Neural progenitor cell (in vitro differentiated cells): ENCODE measurements around the gene INTS6L. TPM values are rescaled to one million over a fixed set of nuclear protein-coding genes. Genes with fewer than 3 reads are reported as not detected.

Source experiments
- DNase-seq: peaks from one replicate; pipeline ENCODE4 v3.0.0-alpha.2; 2016; ENCODE audit warnings: low spot score
- H2AFZ ChIP-seq: fragments of 200-600 bp; sonication (generic); replicated peaks from 2 replicates; pipeline ENCODE4 v1.6.1; 2016; ENCODE audit warnings: antibody characterized with exemption
- H3F3A ChIP-seq: fragments of 200-600 bp; sonication (generic); 2 replicates; pipeline ENCODE4 v1.6.1; 2016; ENCODE audit warnings: antibody characterized with exemption, low read depth
- H3K27ac ChIP-seq: fragments of 200-600 bp; sonication (generic); 2 replicates; pipeline ENCODE4 v1.5.1; 2016; ENCODE audit warnings: mild to moderate bottlenecking
- H3K27me3 ChIP-seq: fragments of 200-600 bp; sonication (generic); 2 replicates; pipeline ENCODE4 v1.6.1; 2016; ENCODE audit warnings: mild to moderate bottlenecking, moderate library complexity
- H3K36me3 ChIP-seq: fragments of 200-600 bp; sonication (generic); 2 replicates; pipeline ENCODE4 v1.5.1; 2016
- H3K4me1 ChIP-seq: fragments of 200-600 bp; sonication (generic); 2 replicates; pipeline ENCODE4 v1.6.1; 2016; ENCODE audit warnings: mixed run types
- H3K4me2 ChIP-seq: fragments of 200-600 bp; sonication (generic); 2 replicates; pipeline ENCODE4 v1.6.1; 2016
- H3K4me3 ChIP-seq: fragments of 200-600 bp; sonication (generic); 2 replicates; pipeline ENCODE4 v1.5.1; 2016
- H3K79me2 ChIP-seq: fragments of 200-600 bp; sonication (generic); 2 replicates; pipeline ENCODE4 v1.6.1; 2016; ENCODE audit warnings: low read depth
- H3K9ac ChIP-seq: fragments of 200-600 bp; sonication (generic); 2 replicates; pipeline ENCODE4 v1.6.1; 2016
- H3K9me3 ChIP-seq: fragments of 200-600 bp; sonication (generic); 2 replicates; pipeline ENCODE4 v1.5.1; 2016; ENCODE audit warnings: low read depth
- H4K20me1 ChIP-seq: fragments of 200-600 bp; sonication (generic); 2 replicates; pipeline ENCODE4 v1.6.1; 2016; ENCODE audit warnings: low read depth
- H3K27ac Mint-ChIP-seq: 3 replicates; pipeline ENCODE4 v1.8.0; 2021; ENCODE audit warnings: mixed read lengths
- H3K27me3 Mint-ChIP-seq: 2 replicates; pipeline ENCODE4 v1.8.0; 2022; ENCODE audit warnings: low read depth, mild to moderate bottlenecking, inconsistent platforms, moderate library complexity, mixed read lengths; ENCODE audit not compliant: insufficient read depth
- H3K36me3 Mint-ChIP-seq: 3 replicates; pipeline ENCODE4 v1.8.0; 2021; ENCODE audit warnings: mixed read lengths
- H3K4me1 Mint-ChIP-seq: 3 replicates; pipeline ENCODE4 v1.8.0; 2021; ENCODE audit warnings: mixed read lengths
- H3K4me3 Mint-ChIP-seq: 3 replicates; pipeline ENCODE4 v1.8.0; 2021; ENCODE audit warnings: mild to moderate bottlenecking, moderate library complexity, mixed read lengths
- H3K9me3 Mint-ChIP-seq: 3 replicates; pipeline ENCODE4 v1.8.0; 2020; ENCODE audit warnings: mixed read lengths
- EZH2 ChIP-seq: fragments of 200-600 bp; sonication (generic); IDR thresholded peaks from 2 replicates; pipeline ENCODE4 v1.6.1; 2017; ENCODE audit warnings: antibody characterized with exemption, mild to moderate bottlenecking, moderate library complexity
- EZH2phosphoT487 ChIP-seq: fragments of 200-600 bp; sonication (generic); IDR thresholded peaks from 2 replicates; pipeline ENCODE4 v1.6.1; 2017; ENCODE audit warnings: antibody characterized with exemption
- total RNA-seq: library from RNA; depleted of rRNA; stranded (reverse); fragments of >200 nt; gene quantifications from 2 replicates; pipeline ENCODE4 v1.2.3, GENCODE V29; 2015; ENCODE audit warnings: low replicate concordance
- TF ChIP-seq, protein P1 (sequence below): fragments of 200-600 bp; sonication (generic); IDR thresholded peaks from 2 replicates; pipeline ENCODE4 v1.5.1; 2017; ENCODE audit warnings: antibody characterized with exemption, mild to moderate bottlenecking

Gene INTS6L
- total RNA-seq, 1 donor from 2014 or later, result 18.3 TPM

GRCh38 chrX:135521405-135522131 lies 1.1 kb downstream of the INTS6L start:
- Mint-ChIP-seq H3K4me1 (peaks cover 20% of the 10 kb centered on the region), H3K27ac (peak overlapping the region; percentile 62), H3K9me3 (peaks cover 3% of the 10 kb centered on the region), H3K36me3 (peaks cover 2% of the 10 kb centered on the region), H3K4me3 (peak overlapping the region; percentile 97), H3K27me3 (peaks cover 3% of the 10 kb centered on the region)
- TF ChIP-seq EZH2phosphoT487 (no peak), EZH2 (no peak)
- TF ChIP-seq, protein P1, sequence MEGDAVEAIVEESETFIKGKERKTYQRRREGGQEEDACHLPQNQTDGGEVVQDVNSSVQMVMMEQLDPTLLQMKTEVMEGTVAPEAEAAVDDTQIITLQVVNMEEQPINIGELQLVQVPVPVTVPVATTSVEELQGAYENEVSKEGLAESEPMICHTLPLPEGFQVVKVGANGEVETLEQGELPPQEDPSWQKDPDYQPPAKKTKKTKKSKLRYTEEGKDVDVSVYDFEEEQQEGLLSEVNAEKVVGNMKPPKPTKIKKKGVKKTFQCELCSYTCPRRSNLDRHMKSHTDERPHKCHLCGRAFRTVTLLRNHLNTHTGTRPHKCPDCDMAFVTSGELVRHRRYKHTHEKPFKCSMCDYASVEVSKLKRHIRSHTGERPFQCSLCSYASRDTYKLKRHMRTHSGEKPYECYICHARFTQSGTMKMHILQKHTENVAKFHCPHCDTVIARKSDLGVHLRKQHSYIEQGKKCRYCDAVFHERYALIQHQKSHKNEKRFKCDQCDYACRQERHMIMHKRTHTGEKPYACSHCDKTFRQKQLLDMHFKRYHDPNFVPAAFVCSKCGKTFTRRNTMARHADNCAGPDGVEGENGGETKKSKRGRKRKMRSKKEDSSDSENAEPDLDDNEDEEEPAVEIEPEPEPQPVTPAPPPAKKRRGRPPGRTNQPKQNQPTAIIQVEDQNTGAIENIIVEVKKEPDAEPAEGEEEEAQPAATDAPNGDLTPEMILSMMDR, result no peak
- H3K27ac ChIP-seq, result no peak overlapping the region
- no peaks in the 10 kb centered on the region for H3K79me2 ChIP-seq
- H3K9ac ChIP-seq, result no peak overlapping the region
- peaks cover 12% of the 10 kb centered on the region for H3K4me1 ChIP-seq
- no peaks in the 10 kb centered on the region for H4K20me1 ChIP-seq
- peak overlapping the region; percentile 76 for H3K4me2 ChIP-seq
- no peaks in the 10 kb centered on the region for H3K9me3 ChIP-seq
- no peaks in the 10 kb centered on the region for H3K27me3 ChIP-seq
- H3F3A ChIP-seq, result peaks cover 3% of the 10 kb centered on the region
- peak overlapping the region; percentile 50 for H2AFZ ChIP-seq
- no peaks in the 10 kb centered on the region for H3K36me3 ChIP-seq
- DNase-seq, result peak; percentile 90
- peak overlapping the region; percentile 73 for H3K4me3 ChIP-seq

DNA sequence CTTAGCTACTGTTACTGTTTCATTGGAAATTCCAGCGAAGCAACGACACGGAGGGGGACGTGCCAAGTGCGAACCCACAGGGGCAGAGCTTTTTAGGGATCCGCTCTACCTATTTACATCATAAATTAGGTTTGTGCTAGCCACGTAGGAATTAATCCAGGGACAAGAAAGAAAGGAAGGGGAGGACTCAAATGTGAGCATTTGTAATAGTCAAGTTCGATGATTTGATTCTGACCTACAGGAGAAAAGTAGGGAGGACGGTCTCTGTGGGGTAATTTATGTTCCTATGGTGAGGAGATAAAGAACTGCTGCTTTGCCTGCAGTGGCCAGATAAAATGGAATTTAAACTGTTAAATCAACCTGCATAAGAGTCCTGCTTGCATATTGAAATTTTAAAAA lies 1.7 kb downstream of the INTS6L start:
- no peaks in the 10 kb centered on the region for H3K9me3 ChIP-seq
- H3K36me3 ChIP-seq, result no peaks in the 10 kb centered on the region
- TF ChIP-seq, protein P1, result no peak
- no peak for TF ChIP-seq EZH2phosphoT487
- no peak for TF ChIP-seq EZH2
- peak overlapping the region; percentile 48 for H2AFZ ChIP-seq
- Mint-ChIP-seq H3K27ac (peak overlapping the region; percentile 62), H3K36me3 (peaks cover 2% of the 10 kb centered on the region), H3K4me1 (peaks cover 20% of the 10 kb centered on the region), H3K27me3 (peaks cover 3% of the 10 kb centered on the region), H3K4me3 (peak overlapping the region; percentile 84), H3K9me3 (peaks cover 3% of the 10 kb centered on the region)
- H3K9ac ChIP-seq, result no peak overlapping the region
- H3K4me2 ChIP-seq, result peak overlapping the region; percentile 76
- no peak overlapping the region for H3K27ac ChIP-seq
- peaks cover 12% of the 10 kb centered on the region for H3K4me1 ChIP-seq
- DNase-seq, result no peak
- no peaks in the 10 kb centered on the region for H3K79me2 ChIP-seq
- peaks cover 3% of the 10 kb centered on the region for H3F3A ChIP-seq
- H4K20me1 ChIP-seq, result no peaks in the 10 kb centered on the region
- no peaks in the 10 kb centered on the region for H3K27me3 ChIP-seq
- peak overlapping the region; percentile 73 for H3K4me3 ChIP-seq

DNA sequence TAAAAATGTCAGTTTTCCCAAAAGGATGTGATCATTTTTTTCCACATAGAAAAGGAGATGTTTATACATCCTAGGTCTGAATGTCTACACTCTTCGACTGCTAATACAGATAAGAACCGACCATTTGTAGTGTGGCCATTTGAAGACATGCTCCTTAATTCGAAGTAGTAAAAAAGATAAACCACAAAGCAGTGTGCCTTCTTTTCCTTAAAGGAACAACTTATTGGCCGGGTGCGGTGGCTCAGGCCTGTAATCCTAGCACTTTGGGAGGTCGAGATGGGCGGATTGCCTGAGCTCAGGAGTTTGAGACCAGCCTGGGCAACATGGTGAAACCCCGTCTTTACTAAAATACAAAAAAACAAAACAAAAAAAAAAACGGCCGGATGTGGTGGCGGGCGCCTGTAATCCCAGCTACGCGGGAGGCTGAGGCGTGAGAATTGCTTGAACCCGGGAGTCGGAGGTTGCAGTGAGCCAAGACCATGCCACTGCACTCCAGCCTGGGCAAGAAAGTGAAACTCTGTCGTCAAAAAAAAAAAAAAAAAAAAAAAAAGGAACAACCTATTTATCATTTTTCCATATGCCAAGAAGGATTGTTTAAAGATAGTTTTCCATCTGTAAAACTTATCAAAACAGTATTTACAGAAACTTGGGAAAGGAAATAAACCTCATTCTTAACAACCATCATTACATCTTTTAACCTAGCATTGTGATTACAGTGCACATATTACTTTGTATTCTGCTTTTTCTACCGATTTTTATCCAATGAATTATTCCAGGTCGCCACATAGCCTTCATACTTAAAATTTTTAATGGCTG lies 2.6 kb downstream of the INTS6L start:
- Mint-ChIP-seq H3K27ac (no peak overlapping the region), H3K9me3 (peaks cover 3% of the 10 kb centered on the region), H3K27me3 (peaks cover 3% of the 10 kb centered on the region), H3K4me3 (peak overlapping the region; percentile 84), H3K4me1 (peaks cover 26% of the 10 kb centered on the region), H3K36me3 (peaks cover 2% of the 10 kb centered on the region)
- peak overlapping the region; percentile 76 for H3K4me2 ChIP-seq
- H2AFZ ChIP-seq, result no peak overlapping the region
- DNase-seq, result no peak
- no peaks in the 10 kb centered on the region for H3K36me3 ChIP-seq
- no peak overlapping the region for H3K9ac ChIP-seq
- H4K20me1 ChIP-seq, result no peaks in the 10 kb centered on the region
- TF ChIP-seq EZH2 (no peak), EZH2phosphoT487 (no peak)
- TF ChIP-seq, protein P1, result no peak
- peaks cover 12% of the 10 kb centered on the region for H3K4me1 ChIP-seq
- no peaks in the 10 kb centered on the region for H3K27me3 ChIP-seq
- H3K79me2 ChIP-seq, result no peaks in the 10 kb centered on the region
- peaks cover 3% of the 10 kb centered on the region for H3F3A ChIP-seq
- no peak overlapping the region for H3K27ac ChIP-seq
- H3K4me3 ChIP-seq, result peak overlapping the region; percentile 73
- no peaks in the 10 kb centered on the region for H3K9me3 ChIP-seq
